Uterus (tissue), 2 donors: ENCODE data around the gene RASGRF1.

ENCODE experiments used
- CTCF ChIP-seq, 4 experiments: fragments of 200-600 bp in 2 of 4; fragments of 450-650 bp in 2 of 4; sonication (generic) in 2 of 4; IDR thresholded peaks; one replicate each; pipeline ENCODE4 v1.5.1; 2016 to 2019; ENCODE audit warnings: antibody characterized with exemption in 4 of 4, mild to moderate bottlenecking in 2 of 4, moderate library complexity in 1 of 4
- POLR2A ChIP-seq, 2 donors: fragments of 450-650 bp; IDR thresholded peaks; one replicate each; pipeline ENCODE4 v1.6.1; 2016; ENCODE audit warnings: antibody characterized with exemption in 2 of 2, mild to moderate bottlenecking in 1 of 2, moderate library complexity in 1 of 2

- TF ChIP-seq CTCF (IDR thresholded peaks at IDR 0.05): no peak
- no peak for TF ChIP-seq POLR2A (IDR thresholded peaks at IDR 0.05)
Observed at GRCh38 chr15:79128556-79128955, 38.0 kb upstream of the RASGRF1 start.
